Stimulated activated effector memory CD8-positive, alpha-beta T cell treated with anti-CD3 and anti-CD28 coated beads, Interleukin-12 subunit alpha, Interleukin-12 subunit beta, amount 100 ng/mL, for 72 hours (primary cell): ENCODE measurements around the gene CC2D1A.
A peak's percentile ranks its signal among the peaks of the same experiment; 100 is the strongest.
"Not testable (repeated sequence)": the region's sequence is repeated elsewhere in the genome, so short reads cannot be mapped to it uniquely, and the experiment has no call there.

Experiments
- ATAC-seq: fragments of 150-1000 bp; cut with Tn5 transposase; 2 replicates; pipeline ENCODE4 v1.10.0; 2021
- DNase-seq, 2 donors: peaks; one replicate each; pipeline ENCODE4 v3.0.0; 2021 to 2022; ENCODE audit warnings: low spot score in 2 of 2
- H3K27ac Mint-ChIP-seq: one replicate; pipeline ENCODE4 v1.8.0; 2022; ENCODE audit warnings: mild to moderate bottlenecking, mixed read lengths
- H3K36me3 Mint-ChIP-seq: one replicate; pipeline ENCODE4 v1.8.0; 2022; ENCODE audit warnings: mild to moderate bottlenecking, mixed read lengths
- H3K4me1 Mint-ChIP-seq: one replicate; pipeline ENCODE4 v1.8.0; 2022; ENCODE audit warnings: mixed read lengths
- H3K4me3 Mint-ChIP-seq: one replicate; pipeline ENCODE4 v1.8.0; 2022; ENCODE audit warnings: mild to moderate bottlenecking, mixed read lengths
- H3K9me3 Mint-ChIP-seq: one replicate; pipeline ENCODE4 v1.8.0; 2022; ENCODE audit warnings: mixed read lengths

Gene CC2D1A

DNA sequence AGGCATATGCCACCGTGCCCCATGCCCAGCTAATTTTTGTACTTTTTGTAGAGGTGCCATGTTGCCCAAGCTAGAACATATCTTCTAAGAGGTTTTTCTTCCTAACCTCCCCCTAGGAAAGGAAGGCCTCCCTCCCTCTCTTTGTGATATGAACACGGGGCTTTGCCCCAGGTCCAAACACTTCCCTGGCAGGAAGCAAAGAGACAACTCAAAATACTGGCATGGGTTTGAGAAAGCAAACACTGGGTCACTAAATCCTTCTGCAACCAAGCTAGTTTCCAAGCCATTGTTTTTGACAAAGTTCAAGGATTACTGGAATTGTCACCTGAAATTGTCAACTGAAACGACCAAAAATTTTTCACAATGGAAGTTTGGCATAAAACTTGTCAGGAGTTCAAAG lies 8.8 kb downstream of the CC2D1A start:
- ATAC-seq: no peak
- no peak for DNase-seq
- peaks cover 71% of the 10 kb centered on the region for H3K36me3 Mint-ChIP-seq
- H3K4me3 Mint-ChIP-seq: no peak overlapping the region
- no peaks in the 10 kb centered on the region for H3K9me3 Mint-ChIP-seq
- H3K4me1 Mint-ChIP-seq: no peaks in the 10 kb centered on the region
- H3K27ac Mint-ChIP-seq: no peak overlapping the region

- Mint-ChIP-seq H3K4me1 (no peaks in the 10 kb centered on the region), H3K36me3 (peaks cover 66% of the 10 kb centered on the region), H3K27ac (no peak overlapping the region), H3K9me3 (no peaks in the 10 kb centered on the region), H3K4me3 (no peak overlapping the region)
- ATAC-seq (no peak), DNase-seq (no peak)
These were observed 11.9 kb downstream of the CC2D1A start for GRCh38 chr19:13917888-13918406.

DNA sequence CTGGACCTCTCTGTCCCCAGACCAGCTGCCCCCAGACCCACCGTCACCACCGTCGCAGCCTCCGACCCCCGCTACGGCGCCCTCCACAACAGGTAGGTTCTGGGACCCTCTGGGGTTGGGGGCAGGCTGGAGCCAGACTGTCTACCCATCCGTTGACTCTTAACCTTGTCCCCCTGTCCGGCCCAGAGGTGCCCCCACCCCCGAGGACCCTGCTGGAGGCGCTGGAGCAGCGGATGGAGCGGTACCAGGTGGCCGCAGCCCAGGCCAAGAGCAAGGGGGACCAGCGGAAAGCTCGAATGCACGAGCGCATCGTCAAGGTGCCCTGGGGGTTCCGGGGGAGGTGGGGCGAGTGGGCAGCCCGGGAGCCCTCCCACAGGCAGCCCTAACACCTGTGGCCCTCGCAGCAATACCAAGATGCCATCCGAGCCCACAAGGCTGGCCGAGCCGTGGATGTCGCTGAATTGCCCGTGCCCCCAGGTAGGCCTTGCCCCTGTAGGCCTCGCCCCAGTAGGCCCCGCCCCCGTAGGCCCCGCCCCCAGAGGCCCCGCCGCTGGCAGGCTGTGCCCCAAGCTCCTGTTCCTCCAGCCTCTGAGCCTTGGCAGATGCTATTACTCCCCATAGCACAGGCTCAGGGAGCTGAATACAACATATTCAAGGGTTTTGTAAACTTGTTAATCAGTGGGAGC lies 12.9 kb downstream of the CC2D1A start:
- ATAC-seq (no peak), DNase-seq (no peak)
- Mint-ChIP-seq H3K4me3 (no peak overlapping the region), H3K4me1 (no peaks in the 10 kb centered on the region), H3K27ac (no peak overlapping the region), H3K36me3 (peaks cover 66% of the 10 kb centered on the region), H3K9me3 (no peaks in the 10 kb centered on the region)

DNA sequence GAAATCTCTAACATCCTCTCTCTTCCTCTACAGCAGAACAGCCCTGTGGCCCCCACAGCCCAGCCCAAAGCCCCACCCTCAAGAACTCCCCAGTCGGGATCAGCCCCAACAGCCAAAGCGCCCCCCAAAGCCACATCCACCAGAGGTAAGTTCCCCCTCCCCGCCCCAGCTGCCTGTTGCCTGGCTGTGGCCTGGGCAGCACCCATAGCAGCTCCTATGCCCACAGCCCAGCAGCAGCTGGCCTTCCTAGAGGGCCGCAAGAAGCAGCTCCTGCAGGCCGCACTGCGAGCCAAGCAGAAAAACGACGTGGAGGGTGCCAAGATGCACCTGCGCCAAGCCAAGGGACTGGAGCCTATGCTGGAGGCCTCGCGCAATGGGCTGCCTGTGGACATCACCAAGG lies 14.5 kb downstream of the CC2D1A start:
- H3K4me3 Mint-ChIP-seq: no peak overlapping the region
- no peak for DNase-seq
- no peak overlapping the region for H3K27ac Mint-ChIP-seq
- peaks cover 66% of the 10 kb centered on the region for H3K36me3 Mint-ChIP-seq
- H3K4me1 Mint-ChIP-seq: no peaks in the 10 kb centered on the region
- no peaks in the 10 kb centered on the region for H3K9me3 Mint-ChIP-seq
- ATAC-seq: no peak

DNA sequence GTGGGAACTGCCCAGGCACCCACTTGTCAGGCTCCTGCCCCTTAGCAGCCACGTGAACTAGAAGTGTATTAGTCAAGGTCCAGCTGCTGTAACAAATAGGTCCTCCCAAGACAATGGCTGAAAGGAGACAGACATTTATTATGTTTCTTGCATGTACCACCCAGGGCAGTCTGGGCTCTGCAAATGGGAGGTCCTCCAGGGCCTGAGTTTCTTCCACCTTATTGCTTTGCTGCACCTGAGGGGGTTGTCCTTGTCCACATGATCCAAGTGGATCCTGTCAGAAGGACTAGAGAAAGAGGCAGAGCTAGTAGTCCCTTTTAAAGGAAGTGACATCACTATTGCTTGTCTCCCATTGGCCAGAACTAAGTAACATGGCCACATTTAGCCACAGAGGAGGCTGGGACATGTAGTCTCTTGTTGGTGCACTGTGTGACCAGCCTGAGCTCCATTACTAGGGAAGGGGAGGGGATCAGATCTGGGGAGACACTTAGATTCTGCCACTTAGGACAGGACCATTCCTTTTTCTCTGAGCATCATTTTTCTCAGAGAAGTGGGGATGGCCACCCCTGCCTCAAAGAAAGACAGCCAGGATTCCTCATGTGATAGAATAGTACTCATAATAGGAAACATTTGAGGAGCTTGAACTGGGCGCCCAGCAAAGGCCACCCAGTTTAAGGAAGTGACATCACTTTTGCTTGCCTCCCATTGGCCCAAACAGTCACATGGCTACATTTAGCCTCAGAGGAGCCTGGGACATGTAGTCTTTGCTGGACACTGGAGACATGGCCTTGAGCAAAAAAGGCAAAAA lies 15.1 kb downstream of the CC2D1A start:
- Mint-ChIP-seq H3K36me3 (peaks cover 62% of the 10 kb centered on the region), H3K27ac (peak overlapping the region; percentile 6), H3K4me1 (no peaks in the 10 kb centered on the region), H3K9me3 (no peaks in the 10 kb centered on the region), H3K4me3 (no peak overlapping the region)
- DNase-seq: peak in 1 of 2 donors; percentile 69
- peak; percentile 92 for ATAC-seq

DNA sequence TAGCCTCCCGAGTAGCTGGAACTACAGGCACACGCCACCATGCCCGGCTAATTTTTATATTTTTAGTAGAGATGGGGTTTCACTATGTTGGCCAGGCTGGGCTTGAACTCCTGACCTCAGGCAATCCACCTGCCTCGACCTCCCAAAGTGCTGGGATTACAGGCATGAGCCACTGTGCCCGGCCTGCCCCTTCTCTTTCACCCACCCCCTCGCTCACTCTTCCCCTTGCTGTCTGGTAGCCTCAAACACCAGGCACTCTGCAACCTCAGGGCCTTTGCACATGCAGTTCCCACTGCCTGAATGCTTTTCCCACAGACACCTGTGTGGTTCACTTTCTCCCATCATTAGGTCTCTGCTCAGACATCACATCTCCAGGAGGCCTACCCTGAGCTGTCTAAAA lies 16.1 kb downstream of the CC2D1A start:
- Mint-ChIP-seq H3K36me3 (peaks cover 62% of the 10 kb centered on the region), H3K27ac (peak overlapping the region; percentile 6)
- H3K9me3 Mint-ChIP-seq, H3K4me3 Mint-ChIP-seq, ATAC-seq, H3K4me1 Mint-ChIP-seq, DNase-seq: not testable (repeated sequence)

GRCh38 chr19:13923194-13923987 lies 17.4 kb downstream of the CC2D1A start:
- no peak for DNase-seq
- Mint-ChIP-seq H3K36me3 (peaks cover 72% of the 10 kb centered on the region), H3K27ac (no peak overlapping the region), H3K4me1 (no peaks in the 10 kb centered on the region), H3K9me3 (no peaks in the 10 kb centered on the region), H3K4me3 (no peak overlapping the region)
- no peak for ATAC-seq

DNA sequence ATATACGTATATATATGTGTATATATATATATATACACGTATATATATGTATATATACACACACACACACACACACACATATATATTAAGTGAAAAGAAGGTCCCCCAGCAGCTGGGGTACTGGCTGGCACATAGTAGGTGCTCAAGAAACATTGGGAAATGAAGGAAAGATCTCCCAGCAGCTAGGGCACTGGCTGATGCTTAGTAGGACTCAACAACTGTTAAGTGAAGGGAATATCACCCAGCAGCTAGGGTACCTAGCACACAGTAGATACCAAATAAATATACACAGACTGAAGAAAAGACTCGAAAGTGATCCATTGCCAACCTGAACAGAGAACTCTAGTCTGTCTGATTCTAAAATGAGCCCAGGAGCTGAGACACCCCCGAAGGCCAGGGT lies 20.0 kb downstream of the CC2D1A start:
- ATAC-seq: no peak
- Mint-ChIP-seq H3K9me3 (no peaks in the 10 kb centered on the region), H3K4me1 (no peaks in the 10 kb centered on the region), H3K36me3 (peaks cover 63% of the 10 kb centered on the region), H3K27ac (no peak overlapping the region), H3K4me3 (no peak overlapping the region)
- no peak for DNase-seq

DNA sequence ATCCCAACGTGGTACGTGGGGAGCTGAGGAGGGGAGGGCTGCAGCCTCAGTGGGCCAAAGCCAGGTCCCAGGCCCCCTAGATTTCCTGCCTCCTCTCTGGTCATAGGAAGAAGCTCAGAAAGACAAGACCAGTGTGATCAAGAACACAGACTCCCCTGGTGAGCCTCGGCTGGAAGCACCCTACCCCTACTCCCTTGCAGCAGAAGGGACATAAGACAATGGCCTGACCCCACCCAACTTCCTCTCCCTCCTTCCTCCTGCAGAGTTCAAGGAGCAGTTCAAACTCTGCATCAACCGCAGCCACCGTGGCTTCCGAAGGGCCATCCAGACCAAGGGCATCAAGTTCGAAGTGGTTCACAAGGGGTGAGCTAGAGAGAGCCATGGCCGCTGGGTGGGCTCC lies 20.7 kb downstream of the CC2D1A start:
- H3K36me3 Mint-ChIP-seq: peaks cover 56% of the 10 kb centered on the region
- H3K4me1 Mint-ChIP-seq: no peaks in the 10 kb centered on the region

DNA sequence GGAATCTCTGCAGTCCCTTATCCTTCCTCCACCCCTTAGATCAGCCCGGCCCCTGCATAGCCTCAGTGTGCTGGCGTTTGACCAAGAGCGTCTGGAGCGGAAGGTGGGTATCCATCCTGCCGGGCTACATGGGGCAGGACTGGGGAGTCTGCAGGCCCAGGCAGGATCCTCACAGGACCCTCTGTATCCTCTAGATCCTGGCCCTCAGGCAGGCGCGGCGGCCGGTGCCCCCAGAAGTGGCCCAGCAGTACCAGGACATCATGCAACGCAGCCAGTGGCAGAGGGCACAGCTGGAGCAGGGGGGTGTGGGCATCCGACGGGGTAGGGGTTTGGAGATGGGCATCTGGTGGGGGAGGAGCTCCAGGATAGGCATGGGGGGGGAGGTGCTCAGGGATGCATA lies 23.3 kb downstream of the CC2D1A start:
- no peak for ATAC-seq
- H3K9me3 Mint-ChIP-seq: no peaks in the 10 kb centered on the region
- H3K4me3 Mint-ChIP-seq: no peak overlapping the region
- no peak for DNase-seq
- H3K27ac Mint-ChIP-seq: no peak overlapping the region
- peaks cover 11% of the 10 kb centered on the region for H3K4me1 Mint-ChIP-seq
- H3K36me3 Mint-ChIP-seq: peaks cover 35% of the 10 kb centered on the region

More for the DNA sequence above, 20.7 kb downstream of the CC2D1A start:
- Mint-ChIP-seq H3K9me3 (no peaks in the 10 kb centered on the region), H3K4me3 (no peak overlapping the region), H3K27ac (peak overlapping the region; percentile 48)
- DNase-seq (no peak), ATAC-seq (no peak)

DNA sequence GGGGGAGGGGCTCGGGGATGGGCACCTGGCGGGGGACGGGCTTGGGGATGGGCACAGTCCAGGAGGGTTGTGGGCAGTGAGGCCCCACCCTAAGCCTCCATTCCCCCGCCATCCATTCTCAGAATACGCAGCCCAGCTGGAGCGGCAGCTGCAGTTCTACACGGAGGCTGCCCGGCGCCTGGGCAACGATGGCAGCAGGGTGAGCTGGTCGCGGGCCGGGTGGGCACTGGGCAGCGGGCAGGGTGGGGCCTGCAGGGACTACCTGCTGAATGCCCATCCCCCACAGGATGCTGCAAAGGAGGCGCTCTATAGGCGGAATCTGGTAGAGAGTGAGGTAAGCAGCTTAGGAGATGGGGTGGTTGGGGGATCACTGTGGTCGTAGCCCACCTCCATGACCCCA lies 24.0 kb downstream of the CC2D1A start:
- no peak overlapping the region for H3K4me3 Mint-ChIP-seq
- H3K27ac Mint-ChIP-seq: no peak overlapping the region
- DNase-seq: no peak
- no peaks in the 10 kb centered on the region for H3K9me3 Mint-ChIP-seq
- ATAC-seq: no peak
- H3K4me1 Mint-ChIP-seq: peaks cover 17% of the 10 kb centered on the region
- peaks cover 29% of the 10 kb centered on the region for H3K36me3 Mint-ChIP-seq

- no peak overlapping the region for H3K27ac Mint-ChIP-seq
These were observed 24.4 kb downstream of the CC2D1A start for GRCh38 chr19:13930402-13930801.

GRCh38 chr19:13931391-13932148 lies 25.6 kb downstream of the CC2D1A start:
- peaks cover 21% of the 10 kb centered on the region for H3K36me3 Mint-ChIP-seq
- DNase-seq (no peak), ATAC-seq (no peak)
- H3K4me1 Mint-ChIP-seq: peaks cover 19% of the 10 kb centered on the region
- H3K27ac Mint-ChIP-seq: no peak overlapping the region
- no peaks in the 10 kb centered on the region for H3K9me3 Mint-ChIP-seq
- no peak overlapping the region for H3K4me3 Mint-ChIP-seq

More at GRCh38 chr19:13930402-13930801, 24.4 kb downstream of the CC2D1A start:
- Mint-ChIP-seq H3K9me3 (no peaks in the 10 kb centered on the region), H3K36me3 (peaks cover 25% of the 10 kb centered on the region), H3K4me3 (no peak overlapping the region), H3K4me1 (peaks cover 19% of the 10 kb centered on the region)
- no peak for ATAC-seq
- DNase-seq: no peak

DNA sequence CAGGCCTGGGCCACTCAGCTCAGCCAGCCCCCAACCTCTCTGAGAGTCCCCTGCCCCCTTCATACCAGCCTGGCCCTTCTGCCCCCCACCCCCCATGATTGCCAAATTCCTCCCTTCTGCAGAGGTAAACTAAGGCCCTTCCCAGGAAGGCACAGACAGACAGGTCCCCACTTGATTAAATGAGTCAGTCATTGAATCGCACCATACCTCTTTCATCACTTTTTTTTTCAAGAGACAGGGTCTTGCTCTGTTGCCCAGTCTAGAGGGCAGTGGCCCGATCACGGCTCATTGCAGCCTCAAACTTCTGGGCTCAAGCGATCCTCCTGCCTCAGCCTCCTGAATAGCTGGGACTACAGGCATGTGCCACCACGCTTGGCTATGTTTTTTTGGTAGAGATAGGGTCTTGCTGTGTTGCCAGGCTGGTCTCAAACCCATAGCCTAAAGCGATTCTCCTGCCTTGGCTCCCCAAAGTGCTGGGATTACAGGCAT lies 26.2 kb downstream of the CC2D1A start:
- H3K36me3 Mint-ChIP-seq: peaks cover 18% of the 10 kb centered on the region

More for the DNA sequence above, 26.2 kb downstream of the CC2D1A start:
- ATAC-seq: no peak
- H3K4me1 Mint-ChIP-seq: peaks cover 20% of the 10 kb centered on the region
- no peak overlapping the region for H3K4me3 Mint-ChIP-seq
- no peak overlapping the region for H3K27ac Mint-ChIP-seq
- DNase-seq: no peak
- no peaks in the 10 kb centered on the region for H3K9me3 Mint-ChIP-seq
